T-helper 2 cell treated with Interferon-gamma antibody and Interleukin-4, amounts not matched to agents 100 ng/mL and 5 ng/mL, for 36 hours (primary cell): Measurements from ENCODE around the gene NOTUM. TPM values are rescaled to one million over a fixed set of nuclear protein-coding genes. Genes with fewer than 3 reads are reported as not detected.
"Not testable (repeated sequence)": the region's sequence is repeated elsewhere in the genome, so short reads cannot be mapped to it uniquely, and the experiment has no call there.

Source experiments
- intact Hi-C: fragments of 100-400 bp; cut with micrococcal nuclease; formaldehyde crosslinking; loops from one replicate; pipeline ENCODE4 v1.15.1; 2023
- total RNA-seq: library from RNA; stranded (reverse); gene quantifications from 2 replicates; pipeline ENCODE4 v1.2.3, GENCODE V29; 2022

NOTUM gene
- total RNA-seq, 1 donor from 2014 or later: 0.48 TPM

DNA sequence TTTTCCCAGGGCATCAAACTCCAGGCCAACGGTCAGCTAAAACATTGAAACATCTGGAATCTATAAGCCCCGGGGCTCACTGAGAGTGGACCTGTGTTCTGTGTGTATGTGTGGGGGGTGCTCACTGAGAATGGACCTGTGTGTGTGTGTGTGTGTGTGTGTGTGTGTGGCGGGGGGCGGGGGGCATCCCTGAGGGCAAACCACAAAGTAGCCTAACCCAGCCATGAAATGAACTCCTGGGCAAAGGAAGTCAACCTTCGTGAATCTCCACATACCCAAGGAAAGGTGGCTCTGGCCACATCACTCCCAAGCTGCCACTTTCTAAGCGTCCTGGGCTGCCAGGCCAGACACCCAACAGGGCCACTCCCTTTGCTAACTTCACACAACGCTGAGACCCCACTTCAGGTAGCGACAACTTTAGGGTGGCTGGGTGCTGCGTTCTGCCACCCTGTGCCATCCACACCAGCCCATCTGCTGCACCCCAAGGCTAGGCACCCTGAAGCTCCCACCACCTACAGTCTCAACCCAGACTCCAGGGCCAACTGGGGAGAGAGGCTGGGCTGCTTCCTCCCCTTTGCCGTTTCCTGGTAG lies 35.0 kb downstream of the NOTUM start:
- intact Hi-C loops: loop anchor here (2.0 to 10.0 kb wide), 4 partner anchors 35 to 169 kb away; partner anchors contain the start of genes ALYREF, ANAPC11, CENPX and FASN

DNA sequence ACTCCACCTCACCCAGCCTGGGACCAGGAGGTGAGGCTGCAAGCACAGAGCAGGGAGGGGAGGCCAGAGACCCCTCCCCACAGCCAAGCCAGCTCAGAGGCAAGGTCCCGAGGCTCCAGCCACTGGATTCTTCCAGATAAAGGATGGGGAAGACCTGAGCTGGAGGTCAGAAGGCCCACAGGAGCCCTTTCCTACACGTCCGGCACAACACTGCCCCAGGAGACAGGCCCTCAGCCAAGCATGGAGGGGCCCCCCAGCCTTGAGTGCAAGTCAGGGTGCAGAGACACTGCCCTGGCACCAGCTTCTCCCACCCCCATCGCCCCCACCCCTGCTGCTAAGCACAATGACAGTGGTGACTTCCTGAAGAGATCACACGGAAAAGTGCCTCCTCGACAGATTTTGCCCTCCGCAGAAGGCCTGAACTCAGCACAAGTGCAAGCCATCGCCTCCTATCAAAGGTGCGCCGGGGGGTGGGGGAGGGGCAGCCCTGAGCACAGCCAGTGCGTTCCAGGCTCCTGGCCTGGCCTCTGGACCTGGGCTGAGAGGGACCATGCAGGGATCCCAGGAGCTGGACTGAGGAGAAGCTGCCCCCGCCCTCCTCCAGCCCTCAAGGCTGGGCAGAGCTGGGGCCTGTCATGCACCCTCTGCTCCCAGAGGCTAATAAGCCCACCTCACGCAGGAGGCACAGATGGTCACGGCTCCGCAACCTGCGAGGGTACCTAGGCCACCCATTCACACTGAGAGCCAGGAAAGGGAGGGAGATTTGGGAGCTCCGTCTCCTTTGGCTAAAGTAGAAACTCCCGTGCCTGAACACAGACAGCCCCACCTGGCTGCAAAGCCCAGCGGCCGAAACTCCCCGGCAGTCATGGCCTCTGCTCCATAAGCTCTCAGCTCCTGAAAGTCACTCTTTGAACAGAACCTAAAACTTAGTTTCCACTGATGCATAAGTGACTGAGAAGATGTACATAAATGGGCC lies 36.1 kb downstream of the NOTUM start:
- intact Hi-C loops: loop anchor here (5.0 to 10.0 kb wide), 2 partner anchors 97 to 170 kb away; partner anchors contain the start of genes CENPX, FASN and LRRC45

DNA sequence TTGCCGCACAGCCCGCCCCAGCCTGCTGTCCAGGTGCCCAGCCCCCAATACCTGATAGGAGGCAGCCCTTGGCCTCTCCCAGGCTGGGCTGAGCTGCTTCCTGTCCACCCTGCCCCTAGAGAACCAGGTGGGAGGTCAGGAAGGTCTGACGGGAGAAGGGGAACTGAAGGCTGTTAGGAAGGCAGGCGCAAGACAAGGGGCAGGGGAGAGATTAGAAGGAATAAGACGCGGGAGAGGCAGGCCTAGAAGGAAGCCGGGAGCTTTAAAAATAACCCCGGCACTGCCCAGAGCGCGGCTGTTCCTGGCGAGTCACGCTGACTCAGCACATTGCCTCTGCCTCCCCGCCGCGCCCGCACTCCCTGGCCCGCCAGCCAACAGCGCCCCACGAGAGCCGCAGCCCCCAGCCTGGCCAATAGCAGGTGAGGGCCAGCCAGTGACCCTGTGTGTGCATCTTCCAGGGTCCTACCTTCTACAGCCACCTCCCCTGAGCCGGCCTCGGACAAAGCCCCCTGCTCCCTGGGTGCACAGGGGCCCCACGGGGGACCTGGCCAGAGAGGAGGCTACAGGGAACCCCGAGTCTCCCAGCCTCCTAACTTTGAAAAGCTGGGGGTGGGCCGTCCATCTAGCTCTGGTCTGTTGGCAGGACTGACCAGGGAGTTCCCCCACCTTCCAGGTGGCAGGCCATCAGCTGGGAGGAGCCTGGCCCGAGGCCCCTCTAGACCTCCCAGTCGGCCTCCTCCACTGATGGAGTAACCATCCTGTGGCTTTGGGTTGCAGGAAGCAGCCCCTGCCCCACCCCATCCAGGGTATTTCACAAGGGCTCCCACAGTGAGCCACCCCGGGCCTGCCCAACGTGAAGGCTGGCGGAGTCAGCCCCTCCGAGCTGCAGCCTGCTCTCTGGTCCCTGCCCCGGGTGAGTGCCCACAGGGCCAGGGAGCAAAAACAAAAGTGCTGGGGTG lies 37.4 kb downstream of the NOTUM start:
- intact Hi-C loops: loop anchor here (10.0 kb wide), 1 partner anchor 171 kb away; the partner anchor contains the start of gene FASN

DNA sequence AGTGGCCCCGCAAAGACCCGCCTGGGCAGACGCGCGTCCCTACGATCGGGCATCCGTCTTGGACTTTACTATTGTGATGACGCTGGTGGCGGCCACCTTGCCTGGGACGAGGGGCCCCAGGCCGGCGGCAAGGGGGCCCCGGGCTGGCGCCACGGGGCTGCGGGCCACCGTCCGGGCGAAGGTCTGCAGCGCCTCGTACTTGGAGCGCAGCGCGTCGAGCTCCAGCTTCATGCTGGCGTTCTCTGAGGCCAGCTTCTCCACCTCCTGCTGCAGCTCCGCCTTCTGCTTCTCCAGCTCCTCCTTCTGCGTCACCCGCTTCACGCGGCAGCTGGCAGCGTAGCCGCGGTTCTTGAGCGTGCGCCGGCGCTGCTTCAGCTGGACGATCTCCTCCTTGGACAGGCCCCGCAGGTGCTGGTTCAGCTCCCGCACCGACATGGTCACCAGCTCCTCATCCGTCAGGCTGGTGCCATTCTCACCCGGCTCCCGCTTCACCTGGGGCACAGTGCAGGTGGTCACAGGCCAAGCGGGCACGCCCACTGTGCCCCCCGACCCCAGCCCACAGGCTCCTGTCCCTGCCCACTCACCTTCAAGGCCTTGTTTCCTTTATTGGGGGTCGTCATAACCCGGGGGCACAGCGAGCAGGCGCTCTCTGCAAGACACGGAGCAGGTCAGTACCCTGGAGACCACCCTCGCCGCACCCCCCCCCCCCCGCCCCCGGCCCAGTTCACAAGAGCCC lies 38.3 kb downstream of the NOTUM start:
- intact Hi-C loops: loop anchor here (10.0 kb wide), 1 partner anchor 172 kb away; the partner anchor contains the start of gene FASN

DNA sequence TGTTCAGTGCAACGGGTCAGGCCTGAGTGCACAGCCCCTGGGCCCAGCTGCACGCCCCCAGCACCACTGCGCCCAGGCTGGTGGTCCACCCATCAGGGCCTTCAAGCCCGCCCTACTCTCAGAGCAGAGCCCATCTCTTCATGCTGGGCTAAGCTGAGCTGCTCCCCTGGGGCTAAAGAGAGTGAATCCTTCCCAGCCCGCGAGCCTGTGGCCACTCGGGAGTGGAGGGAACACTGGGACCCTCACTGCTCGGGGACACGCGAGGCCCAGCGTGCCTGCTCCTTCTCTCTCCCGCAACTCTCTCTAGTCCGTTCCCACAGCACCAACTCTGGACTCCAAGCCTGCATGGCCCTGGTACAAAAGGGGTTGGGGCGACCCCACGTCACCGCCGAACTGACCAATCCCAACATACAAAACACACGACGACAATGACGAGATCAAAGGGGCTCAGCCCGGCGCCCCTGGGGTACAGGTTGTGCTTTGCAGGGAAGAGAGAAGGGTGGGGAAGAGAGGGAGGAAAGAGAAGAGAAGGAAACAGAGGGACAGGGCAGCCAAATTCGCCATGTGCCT lies 38.9 kb downstream of the NOTUM start:
- intact Hi-C loops: loop anchor here (10.0 kb wide), 1 partner anchor 173 kb away; the partner anchor contains the start of gene FASN

DNA sequence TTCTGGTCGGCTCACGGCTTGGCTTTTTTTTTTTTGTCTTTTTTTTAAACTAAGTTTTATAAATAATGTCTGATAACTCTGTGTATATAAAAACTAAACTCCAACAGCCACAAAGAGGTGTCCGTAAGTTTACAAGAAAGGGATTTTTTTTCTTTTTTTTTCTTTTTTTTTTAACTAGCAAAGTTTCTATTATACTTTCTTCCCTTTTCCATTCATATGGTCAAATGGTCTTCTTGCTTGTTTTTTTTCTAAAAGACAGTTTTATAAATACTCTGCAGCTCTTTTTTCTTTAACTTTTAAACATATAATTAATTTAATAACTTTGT lies 39.5 kb downstream of the NOTUM start:
- intact Hi-C loops: loop anchor here (10.0 kb wide), 1 partner anchor 173 kb away; the partner anchor contains the start of gene FASN

DNA sequence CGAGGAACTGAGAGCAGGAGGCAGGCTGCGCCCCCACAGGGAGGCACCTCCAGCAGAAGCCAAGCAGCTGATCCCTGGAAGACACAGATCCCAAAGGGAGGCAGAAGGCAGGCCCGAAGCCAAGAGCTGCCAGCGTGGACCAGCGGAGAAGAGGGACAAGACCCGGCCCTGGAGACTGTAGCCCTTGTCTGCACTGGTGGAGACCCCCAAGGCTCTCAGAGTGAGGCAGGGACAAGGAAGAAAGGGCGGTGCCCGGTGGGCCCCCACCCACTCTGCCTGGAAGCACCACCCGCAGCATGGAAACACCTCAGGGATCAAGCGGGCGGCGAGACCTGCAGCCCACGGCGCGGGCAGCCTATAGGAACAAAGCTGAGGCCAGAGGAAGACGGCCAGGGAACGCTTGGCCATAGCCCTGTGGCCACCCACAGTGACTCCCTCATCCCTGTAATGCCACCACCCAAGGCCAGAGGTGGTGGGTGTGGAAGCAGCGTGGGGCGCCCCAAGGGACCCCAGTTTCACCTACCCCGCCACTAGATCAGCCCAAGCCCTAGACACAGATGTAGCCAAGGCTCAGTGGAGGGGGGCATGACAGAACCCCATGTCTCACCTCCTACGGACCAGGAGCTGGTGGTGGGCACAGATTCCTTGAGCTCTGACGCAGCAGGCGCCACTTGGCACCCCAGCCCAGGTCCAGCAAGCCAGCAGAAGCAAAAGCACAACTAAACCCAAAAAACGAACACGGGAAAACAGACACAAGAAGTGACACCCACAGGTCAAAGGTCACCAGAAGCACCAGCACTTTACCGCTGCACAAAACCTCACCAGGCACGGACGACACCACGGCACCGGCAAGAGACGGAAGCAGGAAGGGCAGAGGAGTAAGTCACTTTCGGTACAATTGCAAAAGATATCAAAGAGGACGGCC lies 40.1 kb downstream of the NOTUM start:
- intact Hi-C loops: loop anchor here (10.0 kb wide), 1 partner anchor 174 kb away; the partner anchor contains the start of gene FASN

DNA sequence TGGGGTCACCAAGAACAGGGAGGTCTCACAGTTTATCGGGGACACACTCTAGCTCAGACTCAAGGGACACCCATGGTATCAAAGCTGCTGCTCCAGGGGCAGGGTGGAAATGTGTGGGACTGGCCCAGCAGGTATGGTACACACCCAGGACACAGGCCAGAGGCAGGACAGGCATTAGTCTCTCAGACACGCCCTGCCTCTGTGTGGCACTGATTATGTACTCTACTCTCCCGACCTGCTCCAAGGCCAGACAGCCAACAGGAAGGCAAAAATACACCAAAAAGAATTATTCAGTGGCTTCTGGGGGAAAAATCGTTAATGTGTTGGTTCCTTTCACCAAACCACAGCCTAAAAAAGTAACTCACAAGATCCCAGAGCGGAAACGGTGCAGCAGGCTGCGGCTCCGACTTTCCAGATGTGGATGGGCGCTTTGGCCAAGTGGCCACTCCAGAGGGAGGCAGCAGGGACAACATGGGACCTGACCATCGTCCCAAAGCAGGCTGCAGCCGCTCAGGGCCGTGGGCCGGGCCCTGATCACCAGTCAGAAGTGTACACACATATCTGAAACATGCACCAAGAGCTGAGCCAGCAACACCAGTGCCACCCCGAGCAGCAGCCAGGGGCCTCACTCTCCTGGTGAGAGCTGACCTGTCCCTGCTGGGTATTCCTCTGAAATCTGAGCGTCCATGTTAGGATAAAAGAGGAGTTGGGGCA lies 42.0 kb downstream of the NOTUM start:
- intact Hi-C loops: no loop called here

DNA sequence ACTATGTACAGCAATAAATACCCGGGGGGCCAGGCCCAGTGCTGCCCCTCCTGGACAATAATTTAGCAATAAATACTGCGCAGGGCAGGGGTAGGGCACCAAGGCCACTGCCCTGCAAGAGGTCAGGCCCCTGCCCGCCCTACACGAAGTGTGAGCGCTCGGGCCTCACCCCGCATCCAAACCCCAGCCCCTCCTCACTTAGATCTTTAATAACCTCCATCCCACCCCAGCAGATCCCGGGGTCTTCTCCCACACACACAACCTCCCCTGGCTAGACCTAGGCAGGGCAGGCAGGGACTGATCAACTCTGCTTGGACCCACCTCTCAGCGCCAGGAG lies 42.7 kb downstream of the NOTUM start:
- intact Hi-C loops: not testable (repeated sequence)

DNA sequence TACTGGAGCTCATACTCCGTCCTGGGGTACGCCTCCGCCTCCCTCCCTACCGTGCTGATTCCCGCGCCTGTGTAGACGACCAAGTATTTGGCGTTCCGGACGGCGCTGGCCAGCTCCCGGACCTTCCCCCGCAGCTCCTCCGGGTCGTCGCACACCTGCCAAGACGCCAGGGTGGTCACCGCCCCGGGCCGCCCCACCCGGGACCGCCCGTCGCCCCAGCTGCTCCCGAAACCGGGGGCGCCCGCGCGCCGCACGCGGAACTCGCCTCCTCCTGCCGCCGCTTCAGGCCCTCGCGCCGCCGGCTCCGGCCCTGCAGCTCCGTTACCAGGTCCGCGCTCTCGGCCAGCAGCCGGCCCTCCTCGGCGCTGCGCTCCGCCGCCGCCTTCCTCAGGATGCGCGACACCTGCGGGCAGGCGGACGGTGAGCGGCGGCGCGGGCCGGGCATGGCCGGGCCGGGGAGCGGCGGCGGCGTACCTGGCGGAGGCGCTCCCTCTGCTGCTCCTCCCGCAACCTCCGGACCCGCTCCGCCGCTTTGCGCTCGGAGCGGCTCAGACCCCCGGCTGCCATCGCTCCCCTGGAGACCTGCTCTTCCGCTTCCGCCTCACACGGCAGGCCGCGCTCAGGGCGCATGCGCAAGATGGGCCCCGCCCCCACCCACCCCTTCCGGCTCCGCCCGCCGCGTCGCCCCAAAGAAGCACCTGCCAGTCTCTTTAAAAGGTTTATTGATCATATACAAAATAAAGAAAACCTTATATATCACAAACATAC lies 43.2 kb downstream of the NOTUM start, which contains the start of gene SIRT7:
Gene SIRT7, minus strand, starts transcription at position 612 of the 768 bp plus-strand sequence. Its CDS starts 45 bp downstream, at position 567.
- intact Hi-C loops: no loop called here

DNA sequence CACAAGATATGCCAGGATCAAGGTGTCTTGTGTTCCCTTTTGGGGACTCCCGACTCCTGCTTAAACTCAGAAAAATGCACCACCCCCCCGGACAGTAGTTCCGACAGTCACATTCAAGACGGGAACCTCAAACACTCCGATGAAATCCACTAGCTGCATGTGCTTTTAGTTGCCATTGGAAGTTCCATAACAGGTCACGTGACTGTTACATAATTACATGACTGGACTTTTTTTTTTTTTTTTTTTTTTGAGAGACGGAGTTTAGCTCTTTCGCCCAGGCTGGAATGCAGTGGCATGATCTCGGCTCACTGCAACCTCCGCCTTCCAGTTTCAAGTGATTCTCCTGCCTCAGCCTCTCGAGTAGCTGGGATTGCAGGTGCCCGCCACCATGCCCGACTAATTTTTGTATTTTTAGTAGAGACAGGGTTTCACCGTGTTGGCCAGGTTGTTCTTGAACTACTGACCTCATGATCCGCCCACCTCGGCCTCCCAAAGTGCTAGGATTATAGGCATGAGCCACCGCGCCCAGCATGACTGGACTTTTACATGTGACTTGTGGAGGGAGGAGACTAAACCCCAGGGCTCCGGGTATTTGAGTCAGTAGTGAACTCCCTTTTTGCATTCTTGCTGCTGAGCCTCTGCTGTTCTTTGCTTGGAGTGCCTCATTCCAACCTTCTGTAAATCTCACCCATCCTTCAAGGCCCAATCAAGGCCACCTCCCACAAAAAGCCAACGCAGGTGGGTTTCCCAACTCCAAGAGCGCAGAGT lies 44.6 kb downstream of the NOTUM start:
- intact Hi-C loops: no loop called here

DNA sequence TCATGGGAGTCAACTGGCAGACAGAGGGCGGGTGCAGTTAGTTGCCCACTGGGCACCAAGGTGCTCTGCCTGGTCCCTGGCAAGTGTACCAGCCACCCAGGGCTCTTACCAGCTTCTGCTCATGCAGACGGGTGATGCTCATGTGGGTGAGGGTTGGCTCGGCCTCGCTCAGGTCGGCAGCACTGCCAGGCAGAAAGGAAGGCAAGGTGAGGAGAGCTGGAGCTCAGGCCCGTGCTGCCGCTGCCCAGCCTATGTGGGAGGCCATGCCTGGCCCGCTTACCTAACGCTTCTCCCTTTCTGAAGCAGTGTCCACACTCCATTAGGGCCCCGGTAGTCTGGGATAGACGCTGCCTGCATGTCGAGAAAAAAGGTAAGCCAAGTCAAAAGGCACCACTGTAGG lies 45.7 kb downstream of the NOTUM start:
- intact Hi-C loops: no loop called here

DNA sequence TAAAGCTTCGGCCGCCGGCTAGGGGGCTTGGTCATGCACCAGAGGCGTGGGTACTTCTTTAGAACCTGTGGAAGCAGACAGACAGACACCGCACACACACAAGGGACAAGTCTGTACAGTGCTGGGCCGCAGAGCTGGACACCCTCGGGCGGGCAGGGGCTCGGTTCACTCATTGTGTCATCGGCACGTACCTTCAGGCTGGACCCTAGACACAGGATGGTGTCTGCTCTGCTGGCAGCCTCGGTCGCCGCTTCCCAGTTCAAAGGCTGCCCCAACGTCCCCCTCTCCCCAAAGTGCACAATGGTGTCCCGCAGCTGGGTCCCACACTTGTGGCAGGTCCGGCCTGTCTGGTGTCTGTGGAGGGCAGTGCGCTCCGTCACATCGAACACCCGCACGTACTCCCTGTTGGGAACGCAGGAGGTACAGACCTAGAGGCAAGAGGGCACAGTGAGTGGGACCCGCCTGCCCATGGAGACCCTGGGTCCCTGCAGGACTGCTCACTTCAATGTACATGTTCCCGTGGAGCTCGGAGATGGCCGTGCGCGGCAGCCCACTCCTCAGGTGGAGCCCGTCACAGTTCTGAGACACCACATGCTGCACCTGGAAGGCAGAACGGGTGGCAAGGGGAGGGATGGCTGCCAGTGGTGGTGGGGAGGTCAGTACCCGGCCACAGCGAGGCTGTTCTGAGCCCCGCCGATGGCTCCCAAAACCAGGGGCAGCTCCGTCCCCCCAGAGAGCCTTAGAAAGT lies 46.7 kb downstream of the NOTUM start:
- intact Hi-C loops: no loop called here

DNA sequence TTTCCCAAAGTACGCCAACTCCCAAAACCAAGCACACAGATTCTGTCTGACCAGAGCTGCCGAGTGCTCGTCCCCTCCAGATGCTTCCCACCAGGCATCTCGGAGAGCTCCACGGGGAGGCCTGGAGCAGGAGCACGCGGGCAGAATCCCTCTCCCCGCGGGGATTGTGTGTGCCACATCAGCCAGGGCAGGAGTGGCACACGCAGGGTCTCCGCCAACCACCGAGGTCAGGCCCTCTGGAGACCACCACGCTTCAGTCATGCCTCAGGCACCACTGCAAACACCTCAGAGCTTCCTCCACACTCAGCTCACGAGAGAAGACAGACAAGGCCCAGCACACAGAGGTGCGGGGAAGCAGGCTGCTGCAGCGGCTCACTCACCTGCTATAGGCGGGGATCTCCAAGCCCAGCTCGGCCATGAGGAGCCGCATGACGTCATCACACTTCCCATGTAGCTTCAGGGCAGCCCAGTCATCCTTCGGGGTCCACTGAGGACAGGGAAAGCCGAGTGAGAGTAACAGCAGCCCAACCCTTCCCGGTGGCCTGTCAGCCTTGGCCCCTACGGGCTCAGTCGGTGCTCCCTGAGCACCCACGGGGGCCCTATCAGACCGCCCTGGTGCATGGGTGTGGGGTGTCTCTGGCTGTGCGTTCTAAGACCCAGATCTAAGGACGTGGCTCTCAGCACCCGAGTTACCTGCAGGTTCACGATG lies 47.4 kb downstream of the NOTUM start:
- intact Hi-C loops: no loop called here
